Osteoblast (primary cell): ENCODE results near the gene PLIN3. TPM values are rescaled to one million over a fixed set of nuclear protein-coding genes. Genes with fewer than 3 reads are reported as not detected.
"Not testable (repeated sequence)": the region's sequence is repeated elsewhere in the genome, so short reads cannot be mapped to it uniquely, and the experiment has no call there.

ENCODE experiments used
- DNase-seq: peaks from one replicate; pipeline ENCODE4 v3.0.0; 2011; ENCODE audit warnings: low spot score, mixed read lengths; ENCODE audit not compliant: insufficient read length; ENCODE audit errors: missing footprints
- H2AFZ ChIP-seq: 2 replicates; pipeline ENCODE4 v1.6.0; 2011; ENCODE audit warnings: mild to moderate bottlenecking, low read length
- H3K27ac ChIP-seq: 2 replicates; pipeline ENCODE4 v1.5.1; 2011; ENCODE audit warnings: mild to moderate bottlenecking, low read depth, low read length, moderate library complexity
- H3K27me3 ChIP-seq: 2 replicates; pipeline ENCODE4 v1.6.0; 2012; ENCODE audit warnings: mild to moderate bottlenecking, control low read depth, inconsistent platforms, low read length, moderate library complexity; ENCODE audit not compliant: insufficient read depth
- H3K36me3 ChIP-seq: 2 replicates; pipeline ENCODE4 v1.5.1; 2011; ENCODE audit warnings: mild to moderate bottlenecking, low read length, control low read depth, moderate library complexity; ENCODE audit not compliant: insufficient read depth
- H3K4me1 ChIP-seq: 2 replicates; pipeline ENCODE4 v1.5.1; 2011; ENCODE audit warnings: mild to moderate bottlenecking, low read length, control low read depth, moderate library complexity; ENCODE audit not compliant: insufficient read depth
- H3K4me2 ChIP-seq: 2 replicates; pipeline ENCODE4 v1.6.0; 2011; ENCODE audit warnings: mild to moderate bottlenecking, low read length; ENCODE audit not compliant: insufficient read depth
- H3K4me3 ChIP-seq: fragments of 200-600 bp; sonication (generic); 3 replicates; pipeline ENCODE4 v1.5.1; 2012; ENCODE audit warnings: mild to moderate bottlenecking, low read length, inconsistent platforms; ENCODE audit not compliant: insufficient read depth
- H3K79me2 ChIP-seq: 2 replicates; pipeline ENCODE4 v1.6.0; 2012; ENCODE audit warnings: mild to moderate bottlenecking, low read length, control low read depth, inconsistent platforms; ENCODE audit not compliant: insufficient read depth
- H3K9me3 ChIP-seq: 2 replicates; pipeline ENCODE4 v1.5.1; 2011; ENCODE audit warnings: low read depth, low read length, control low read depth
- H4K20me1 ChIP-seq: 2 replicates; pipeline ENCODE4 v1.6.0; 2012; ENCODE audit warnings: mild to moderate bottlenecking, low read length, control low read depth; ENCODE audit not compliant: insufficient read depth
- CTCF ChIP-seq: IDR thresholded peaks from 2 replicates; pipeline ENCODE4 v1.5.1; 2011; ENCODE audit warnings: mild to moderate bottlenecking, low read depth, low read length, moderate library complexity; ENCODE audit errors: extremely low read depth
- total RNA-seq: library from RNA; depleted of rRNA; stranded (reverse); fragments of >200 nt; gene quantifications from 2 replicates; pipeline ENCODE4 v1.2.3, GENCODE V29; 2012

PLIN3 gene
- total RNA-seq, 1 donor: 260 TPM

- peaks cover 61% of the 10 kb centered on the region for H3K36me3 ChIP-seq
- TF ChIP-seq CTCF: no peak
- H3K79me2 ChIP-seq: peaks cover 72% of the 10 kb centered on the region
- H3K4me1 ChIP-seq: peaks cover 1% of the 10 kb centered on the region
- DNase-seq: peak; percentile 52
- H3K4me3 ChIP-seq: no peak overlapping the region
- H3K4me2 ChIP-seq: no peak overlapping the region
- H3K9me3 ChIP-seq: no peaks in the 10 kb centered on the region
- H4K20me1 ChIP-seq: peaks cover 45% of the 10 kb centered on the region
- H3K27me3 ChIP-seq: no peaks in the 10 kb centered on the region
- no peak overlapping the region for H2AFZ ChIP-seq
- H3K27ac ChIP-seq: no peak overlapping the region
Observed at GRCh38 chr19:4861147-4861546, 6.3 kb downstream of the PLIN3 start.

GRCh38 chr19:4859697-4860096, 7.8 kb downstream of the PLIN3 start:
- Histone ChIP-seq H3K9me3 (no peaks in the 10 kb centered on the region), H3K4me3 (no peak overlapping the region), H3K4me2 (no peak overlapping the region), H3K27ac (no peak overlapping the region), H3K36me3 (peaks cover 71% of the 10 kb centered on the region), H3K27me3 (no peaks in the 10 kb centered on the region), H3K4me1 (no peaks in the 10 kb centered on the region), H2AFZ (no peak overlapping the region), H3K79me2 (peaks cover 67% of the 10 kb centered on the region), H4K20me1 (peaks cover 40% of the 10 kb centered on the region)
- TF ChIP-seq CTCF: no peak
- DNase-seq: no peak

GRCh38 chr19:4856468-4856867, 11.0 kb downstream of the PLIN3 start:
- peaks cover 41% of the 10 kb centered on the region for H3K79me2 ChIP-seq
- H3K4me1 ChIP-seq, H3K9me3 ChIP-seq, H3K27ac ChIP-seq, H3K4me2 ChIP-seq, H2AFZ ChIP-seq, H3K27me3 ChIP-seq, H3K4me3 ChIP-seq, DNase-seq: not testable (repeated sequence)
- peaks cover 79% of the 10 kb centered on the region for H3K36me3 ChIP-seq
- H4K20me1 ChIP-seq: peaks cover 21% of the 10 kb centered on the region

- H3K36me3 ChIP-seq: peaks cover 76% of the 10 kb centered on the region
Observed at GRCh38 chr19:4853506-4853905, 14.0 kb downstream of the PLIN3 start.

GRCh38 chr19:4852484-4852883, 15.0 kb downstream of the PLIN3 start:
- Histone ChIP-seq H2AFZ (no peak overlapping the region), H3K36me3 (peaks cover 84% of the 10 kb centered on the region), H3K4me2 (no peak overlapping the region), H3K4me1 (no peaks in the 10 kb centered on the region), H3K27ac (no peak overlapping the region), H3K9me3 (no peaks in the 10 kb centered on the region), H3K27me3 (no peaks in the 10 kb centered on the region), H3K79me2 (peaks cover 24% of the 10 kb centered on the region), H4K20me1 (peaks cover 8% of the 10 kb centered on the region), H3K4me3 (no peak overlapping the region)
- TF ChIP-seq CTCF: no peak
- peak; percentile 32 for DNase-seq

More at GRCh38 chr19:4853506-4853905, 14.0 kb downstream of the PLIN3 start:
- not testable (repeated sequence) for H2AFZ ChIP-seq, H3K4me3 ChIP-seq, H4K20me1 ChIP-seq, H3K4me1 ChIP-seq, H3K27me3 ChIP-seq, H3K4me2 ChIP-seq, H3K9me3 ChIP-seq, DNase-seq, H3K27ac ChIP-seq
- H3K79me2 ChIP-seq: peaks cover 20% of the 10 kb centered on the region
